Stimulated activated CD4-positive, alpha-beta T cell treated with anti-CD3 and anti-CD28 coated beads, Interleukin-12 subunit alpha, Interleukin-12 subunit beta, amount 100 ng/mL, for 4 hours (primary cell): ENCODE data around the gene PHC1.
"Not testable (repeated sequence)": the region's sequence is repeated elsewhere in the genome, so short reads cannot be mapped to it uniquely, and the experiment has no call there.

Experiments
- DNase-seq: peaks from one replicate; pipeline ENCODE4 v3.0.0-alpha.2; 2020

The PHC1 gene

DNA sequence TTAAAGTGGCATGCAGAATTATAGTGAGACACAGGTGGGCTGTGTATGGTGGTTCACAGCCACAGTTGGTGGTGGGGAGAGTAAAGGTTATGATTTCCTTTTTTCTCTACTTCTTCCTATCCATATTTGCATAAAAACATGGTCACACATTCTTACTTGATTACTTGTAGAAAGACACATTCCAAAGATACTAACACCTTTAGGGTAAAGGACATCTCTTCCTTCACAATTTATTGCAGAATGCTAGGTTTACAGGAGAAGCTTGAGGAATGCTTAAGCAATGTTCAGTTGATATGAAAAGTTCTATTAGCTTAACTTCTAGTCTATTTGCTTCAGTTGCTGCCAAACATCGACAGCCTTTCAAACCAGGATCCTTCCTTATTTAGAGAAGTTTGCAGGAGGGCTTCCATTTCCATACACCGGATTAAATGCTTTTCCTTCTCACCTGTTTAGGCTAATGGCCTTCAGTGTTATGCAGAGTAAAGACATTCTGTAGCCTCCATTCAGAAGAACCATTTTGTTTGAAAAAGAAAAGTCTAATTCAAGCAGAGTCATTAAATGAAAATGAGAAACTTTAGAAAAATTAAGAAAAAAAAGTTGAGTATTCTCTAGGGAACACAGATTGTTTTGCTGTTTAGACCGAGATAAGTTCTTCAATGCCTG is 2.6 kb upstream of the PHC1 start:
- DNase-seq: no peak

- no peak for DNase-seq
These were observed 1.4 kb upstream of the PHC1 start for GRCh38 chr12:8912914-8913313.

DNA sequence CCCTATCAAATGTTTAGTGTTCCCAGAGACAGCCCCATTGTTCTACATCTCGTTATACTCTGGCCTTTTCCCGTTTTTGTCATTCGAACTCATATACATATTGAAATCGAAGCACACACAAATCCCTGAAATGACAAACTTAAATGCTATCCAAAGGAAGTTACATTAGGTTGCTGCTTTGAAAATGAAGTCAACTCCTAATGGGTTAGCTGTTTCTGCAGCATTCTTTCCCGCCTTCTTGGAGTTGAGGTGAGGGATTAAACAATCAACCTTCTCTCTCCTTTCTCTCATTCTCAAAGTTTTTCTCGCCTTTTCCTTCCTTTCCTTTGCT is 642 bp upstream of the PHC1 start:
- no peak for DNase-seq

GRCh38 chr12:8914716-8915526 is 612 bp downstream of the PHC1 start:
- peak; percentile 44 for DNase-seq

DNA sequence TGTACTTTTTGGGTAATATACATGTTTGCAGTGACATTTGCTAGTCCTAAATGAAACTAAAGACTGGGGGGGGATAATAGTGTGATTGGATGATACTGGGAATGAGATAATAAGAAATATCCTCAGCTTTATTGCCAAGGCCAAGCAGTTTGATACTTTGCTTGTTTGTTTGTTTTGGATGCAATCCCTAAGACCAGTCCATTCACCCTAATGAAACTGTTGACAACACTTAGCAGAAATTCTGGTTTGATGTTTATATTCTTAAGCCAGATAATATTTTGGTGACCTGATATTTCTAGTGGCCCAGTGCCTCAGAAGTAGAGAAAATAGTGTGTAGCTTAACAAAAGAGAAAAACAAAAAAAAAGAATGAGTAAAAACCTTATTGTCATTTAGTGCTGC is 1.8 kb downstream of the PHC1 start:
- DNase-seq: no peak

GRCh38 chr12:8917031-8917430 is 2.7 kb downstream of the PHC1 start:
- DNase-seq: no peak

DNA sequence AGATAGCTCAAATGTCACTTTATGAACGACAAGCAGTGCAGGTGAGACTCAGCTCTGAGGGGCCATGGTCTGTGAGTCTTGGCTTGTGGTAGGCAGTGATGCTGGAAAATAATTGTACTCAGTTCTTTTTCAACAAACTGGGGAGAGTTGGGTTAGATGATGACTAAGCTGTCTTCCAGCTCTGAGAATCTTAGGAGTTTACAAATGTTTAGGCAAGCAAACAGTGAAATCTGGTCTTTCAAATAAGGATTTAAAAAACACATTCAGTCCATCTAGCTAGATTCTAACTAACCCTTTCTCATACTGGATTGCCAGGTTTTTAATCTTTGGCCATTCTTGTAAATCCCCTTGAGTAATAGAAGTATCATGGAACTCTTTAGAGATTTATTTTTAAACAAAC is 3.4 kb downstream of the PHC1 start:
- DNase-seq: no peak

DNA sequence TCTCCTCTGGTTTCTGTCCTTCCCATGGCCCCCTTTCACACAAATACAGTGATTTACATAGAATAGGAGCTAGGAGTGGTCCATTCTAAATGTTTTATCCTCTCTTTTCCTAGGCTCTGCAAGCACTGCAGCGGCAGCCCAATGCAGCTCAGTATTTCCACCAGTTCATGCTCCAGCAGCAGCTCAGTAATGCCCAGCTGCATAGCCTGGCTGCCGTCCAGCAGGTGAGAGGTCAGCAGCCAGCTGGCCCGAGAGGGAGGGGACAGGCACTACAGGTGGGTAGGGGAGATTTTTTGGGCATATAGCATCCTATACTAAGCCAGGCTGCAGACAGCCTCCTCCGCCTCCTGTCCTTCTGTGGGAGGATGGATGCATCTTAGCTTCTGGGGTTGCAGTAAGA is 5.3 kb downstream of the PHC1 start:
- not testable (repeated sequence) for DNase-seq

GRCh38 chr12:8922544-8922943 is 8.2 kb downstream of the PHC1 start:
- no peak for DNase-seq

DNA sequence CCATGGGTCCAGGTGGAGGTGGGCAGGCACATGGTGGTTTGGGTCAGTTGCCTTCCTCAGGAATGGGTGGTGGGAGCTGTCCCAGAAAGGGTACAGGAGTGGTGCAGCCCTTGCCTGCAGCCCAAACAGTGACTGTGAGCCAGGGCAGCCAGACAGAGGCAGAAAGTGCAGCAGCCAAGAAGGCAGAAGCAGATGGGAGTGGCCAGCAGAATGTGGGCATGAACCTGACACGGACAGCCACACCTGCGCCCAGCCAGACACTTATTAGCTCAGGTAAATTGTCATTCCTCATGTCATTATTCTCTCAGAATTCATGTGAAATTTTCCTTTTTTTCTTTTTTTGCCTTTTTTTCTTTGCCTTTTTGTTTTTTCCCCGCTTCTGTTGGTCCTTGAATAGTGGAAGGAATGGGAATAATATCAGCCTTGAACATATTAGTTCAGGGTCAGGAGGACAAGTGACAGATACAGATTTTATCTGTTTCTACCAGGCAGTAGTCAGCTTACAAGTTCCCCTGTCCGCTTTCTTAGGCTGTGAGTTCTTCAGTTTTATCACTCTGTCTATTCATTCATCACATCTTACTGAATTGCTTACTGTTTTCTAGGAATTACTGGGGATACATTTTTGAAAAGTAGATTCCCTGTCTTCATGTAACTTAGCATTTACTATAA is 16.5 kb downstream of the PHC1 start:
- not testable (repeated sequence) for DNase-seq

- not testable (repeated sequence) for DNase-seq
These were observed 18.2 kb downstream of the PHC1 start for GRCh38 chr12:8932464-8932863.

GRCh38 chr12:8934080-8934479 is 19.8 kb downstream of the PHC1 start:
- not testable (repeated sequence) for DNase-seq

DNA sequence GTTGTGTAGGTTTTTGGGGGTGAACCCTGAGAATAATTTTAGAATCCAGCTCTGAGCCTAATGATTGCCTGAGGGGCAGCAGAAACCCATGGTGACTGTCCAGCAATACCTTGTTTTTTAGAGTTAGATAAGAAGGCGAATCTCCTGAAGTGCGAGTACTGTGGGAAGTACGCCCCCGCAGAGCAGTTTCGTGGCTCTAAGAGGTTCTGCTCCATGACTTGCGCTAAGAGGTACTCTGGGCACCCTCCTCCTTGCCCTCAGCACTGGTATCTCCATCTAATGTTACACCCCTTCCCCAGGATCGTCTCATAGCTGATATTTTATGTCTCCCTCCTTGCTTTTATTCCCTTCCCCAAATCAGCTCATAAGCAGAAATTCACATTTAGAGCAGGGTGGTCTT is 22.4 kb downstream of the PHC1 start:
- no peak for DNase-seq

GRCh38 chr12:8937842-8938442 is 23.6 kb downstream of the PHC1 start:
- not testable (repeated sequence) for DNase-seq

DNA sequence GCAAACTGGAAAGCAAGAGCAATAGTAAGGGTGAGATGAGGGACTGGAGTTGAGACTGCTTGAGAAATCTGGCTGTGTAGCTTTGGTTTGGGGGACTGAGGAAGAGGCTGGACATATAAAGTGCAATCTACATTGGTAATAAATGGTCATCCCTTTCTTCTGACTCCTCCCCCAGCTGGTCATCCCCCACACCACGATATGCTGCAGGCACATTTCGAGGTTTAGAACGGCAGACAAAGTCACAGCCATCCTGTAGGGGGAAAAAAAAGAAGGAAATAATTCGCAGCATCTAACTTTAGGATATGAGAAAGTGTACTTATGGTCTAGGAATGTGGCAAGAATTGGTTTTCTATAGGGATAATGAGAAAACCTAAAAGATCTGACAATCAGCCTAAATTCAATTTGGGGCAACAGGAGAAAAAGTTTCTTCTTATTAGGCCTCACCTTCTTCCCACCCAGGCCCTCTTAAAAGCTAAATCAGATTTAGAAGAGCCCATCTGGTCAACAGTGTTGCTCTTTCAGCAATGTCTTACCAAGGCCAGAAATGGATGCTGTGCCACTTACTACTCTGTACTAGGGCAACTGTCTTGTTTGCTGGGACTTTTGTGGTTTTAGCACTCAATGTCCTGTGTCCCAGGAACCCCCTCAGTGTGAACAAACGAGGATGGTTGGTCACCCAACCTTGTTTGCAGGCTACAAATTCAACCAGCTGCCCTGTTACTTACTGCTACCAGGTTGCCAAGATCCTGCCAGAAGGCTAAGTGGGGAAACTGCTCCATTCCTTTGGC is 27.6 kb downstream of the PHC1 start:
- no peak for DNase-seq

GRCh38 chr12:8943565-8944186 is 29.4 kb downstream of the PHC1 start:
- DNase-seq: no peak

GRCh38 chr12:8946733-8947132 is 32.4 kb downstream of the PHC1 start:
- DNase-seq: no peak

DNA sequence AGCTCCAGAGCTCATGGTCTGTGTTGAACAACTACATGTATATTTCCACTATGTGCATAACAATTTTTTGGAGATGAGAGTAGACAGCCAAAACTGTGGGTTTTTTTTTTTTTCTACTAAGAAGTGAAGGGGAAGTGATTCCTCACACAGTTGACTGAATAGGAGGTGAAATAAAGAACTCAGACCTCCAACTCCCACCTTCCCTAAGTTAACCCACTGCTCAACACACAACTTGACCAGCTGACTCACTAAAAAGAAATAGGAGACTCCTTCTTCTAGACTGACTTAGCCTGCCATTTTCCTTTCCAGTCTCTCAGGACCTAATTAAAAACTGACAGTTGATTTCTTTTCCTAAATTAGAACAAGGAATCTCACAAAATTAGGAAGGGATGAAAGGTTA is 33.4 kb downstream of the PHC1 start:
- no peak for DNase-seq

- DNase-seq: no peak
These were observed 34.5 kb downstream of the PHC1 start for GRCh38 chr12:8948701-8949341.

DNA sequence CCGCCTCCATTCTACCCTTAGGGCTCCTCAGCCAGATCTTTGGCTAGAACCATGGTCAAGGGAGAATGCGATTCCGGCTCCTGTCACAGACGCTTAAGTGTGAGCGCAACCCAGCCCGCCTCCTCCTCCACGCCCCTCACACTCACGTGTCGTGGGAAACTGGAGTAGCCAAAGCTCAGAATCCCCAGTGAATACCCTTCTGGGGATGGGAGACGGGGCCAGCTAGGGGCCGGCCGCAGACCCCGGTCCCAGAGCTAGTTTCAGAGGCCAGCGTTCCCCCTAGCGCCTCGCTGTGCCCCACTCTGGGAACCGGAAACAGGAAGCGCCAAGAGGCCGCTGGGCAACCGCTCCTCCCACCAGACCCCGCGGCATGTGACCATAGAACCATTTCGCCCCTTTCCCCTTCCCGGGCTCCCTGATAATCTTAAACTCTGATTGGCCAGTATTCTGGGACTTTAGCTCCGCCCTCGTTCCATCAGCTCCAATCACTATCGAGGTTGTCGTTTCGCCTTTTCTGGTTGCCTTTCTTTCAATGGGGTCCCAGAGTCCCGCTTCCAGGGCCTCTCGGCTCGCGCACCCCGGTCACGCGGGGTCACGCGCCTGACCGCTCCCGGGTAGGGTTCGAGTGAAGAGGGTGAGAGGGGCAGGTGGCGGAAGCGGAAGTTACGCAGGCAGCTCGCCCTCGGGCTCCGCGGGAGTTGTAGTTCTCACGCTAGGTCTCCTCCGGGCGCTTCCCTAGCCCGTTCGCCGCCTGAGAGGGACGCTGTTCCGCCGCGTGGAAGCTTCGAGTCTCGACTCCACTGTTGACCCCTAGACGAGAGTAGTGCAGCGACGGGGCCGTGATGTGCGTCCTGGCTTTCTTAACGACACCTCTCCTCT is 35.3 kb downstream of the PHC1 start, which contains the start of gene M6PR:
Gene M6PR, minus strand, starts transcription at position 304 of the 879 bp plus-strand sequence. CDS start 3,241 bp downstream, outside the sequence.
- peak; percentile 85 for DNase-seq

DNA sequence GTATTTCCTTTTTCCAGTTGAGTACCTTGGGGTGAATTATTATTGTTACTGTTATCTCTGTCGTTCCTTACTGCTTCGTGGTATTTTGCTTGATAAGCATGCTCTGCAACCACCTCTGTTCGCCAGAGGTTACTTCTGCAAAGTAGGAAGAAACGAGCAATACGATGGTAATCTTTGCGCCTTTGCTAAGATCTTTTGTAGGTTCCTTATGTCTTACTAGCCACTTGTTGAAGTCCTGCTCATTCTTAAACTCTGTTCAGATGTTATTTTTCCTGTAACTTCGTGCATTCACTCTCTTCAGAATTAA is 35.9 kb downstream of the PHC1 start:
- DNase-seq: no peak
